DOHH2 (cell line): ENCODE data around the gene FZD1.

Experiments
- H3F3A ChIP-seq: fragments of 200-600 bp; sonication (generic), shearing (Covaris generic); 2 replicates; pipeline ENCODE4 v1.6.0; 2016; ENCODE audit warnings: antibody characterized with exemption, mild to moderate bottlenecking; ENCODE audit not compliant: control insufficient read depth, insufficient read depth
- H3K27ac ChIP-seq: fragments of 200-600 bp; sonication (generic); 2 replicates; pipeline ENCODE4 v1.5.1; 2014; ENCODE audit warnings: low read depth, mild to moderate bottlenecking, low read length, moderate library complexity
- H3K27me3 ChIP-seq: fragments of 200-600 bp; sonication (generic); 2 replicates; pipeline ENCODE4 v1.6.1; 2014; ENCODE audit warnings: mild to moderate bottlenecking, low read length, mixed read lengths; ENCODE audit not compliant: control insufficient read depth
- H3K36me3 ChIP-seq: fragments of 200-600 bp; sonication (generic); 2 replicates; pipeline ENCODE4 v1.6.1; 2014; ENCODE audit warnings: mild to moderate bottlenecking, low read length, moderate library complexity, mixed read lengths; ENCODE audit not compliant: control insufficient read depth
- H3K4me1 ChIP-seq: fragments of 200-600 bp; sonication (generic); 2 replicates; pipeline ENCODE4 v1.6.1; 2014; ENCODE audit warnings: mild to moderate bottlenecking, low read length, mixed read lengths; ENCODE audit not compliant: control insufficient read depth
- H3K4me2 ChIP-seq: fragments of 200-600 bp; sonication (generic); 2 replicates; pipeline ENCODE4 v1.6.0; 2014; ENCODE audit warnings: mild to moderate bottlenecking, low read length, moderate library complexity
- H3K4me3 ChIP-seq: fragments of 200-600 bp; sonication (generic); 2 replicates; pipeline ENCODE4 v1.5.1; 2014; ENCODE audit warnings: mild to moderate bottlenecking, low read length, mixed read lengths
- H3K79me2 ChIP-seq: fragments of 200-600 bp; sonication (generic); 2 replicates; pipeline ENCODE4 v1.6.1; 2014; ENCODE audit warnings: mild to moderate bottlenecking, low read length, mixed read lengths; ENCODE audit not compliant: control insufficient read depth
- H3K9me2 ChIP-seq: fragments of 200-600 bp; sonication (generic); replicated peaks from 2 replicates; pipeline ENCODE4 v1.6.1; 2014; ENCODE audit warnings: mild to moderate bottlenecking, low read length, mixed read lengths; ENCODE audit not compliant: control insufficient read depth
- H3K9me3 ChIP-seq: fragments of 200-600 bp; sonication (generic); 2 replicates; pipeline ENCODE4 v1.6.1; 2014; ENCODE audit warnings: antibody characterized with exemption, low read length, mixed read lengths; ENCODE audit not compliant: control insufficient read depth, insufficient read depth
- H4K20me1 ChIP-seq: fragments of 200-600 bp; sonication (generic); 2 replicates; pipeline ENCODE4 v1.6.0; 2014; ENCODE audit warnings: low read depth, mild to moderate bottlenecking, antibody characterized with exemption, low read length, moderate library complexity; ENCODE audit not compliant: control insufficient read depth, insufficient read depth
- EZH2phosphoT487 ChIP-seq: fragments of 200-600 bp; sonication (generic); IDR thresholded peaks from 2 replicates; pipeline ENCODE4 v1.6.1; 2017; ENCODE audit warnings: borderline replicate concordance, mild to moderate bottlenecking, antibody characterized with exemption, low read length, moderate library complexity, mixed read lengths
- TF ChIP-seq, protein P1 (sequence below): fragments of 200-600 bp; sonication (generic); IDR thresholded peaks from one replicate; pipeline ENCODE4 v1.5.1; 2014; ENCODE audit warnings: antibody characterized with exemption, mild to moderate bottlenecking, low read depth, low read length; ENCODE audit not compliant: poor library complexity, severe bottlenecking

FZD1 gene

DNA sequence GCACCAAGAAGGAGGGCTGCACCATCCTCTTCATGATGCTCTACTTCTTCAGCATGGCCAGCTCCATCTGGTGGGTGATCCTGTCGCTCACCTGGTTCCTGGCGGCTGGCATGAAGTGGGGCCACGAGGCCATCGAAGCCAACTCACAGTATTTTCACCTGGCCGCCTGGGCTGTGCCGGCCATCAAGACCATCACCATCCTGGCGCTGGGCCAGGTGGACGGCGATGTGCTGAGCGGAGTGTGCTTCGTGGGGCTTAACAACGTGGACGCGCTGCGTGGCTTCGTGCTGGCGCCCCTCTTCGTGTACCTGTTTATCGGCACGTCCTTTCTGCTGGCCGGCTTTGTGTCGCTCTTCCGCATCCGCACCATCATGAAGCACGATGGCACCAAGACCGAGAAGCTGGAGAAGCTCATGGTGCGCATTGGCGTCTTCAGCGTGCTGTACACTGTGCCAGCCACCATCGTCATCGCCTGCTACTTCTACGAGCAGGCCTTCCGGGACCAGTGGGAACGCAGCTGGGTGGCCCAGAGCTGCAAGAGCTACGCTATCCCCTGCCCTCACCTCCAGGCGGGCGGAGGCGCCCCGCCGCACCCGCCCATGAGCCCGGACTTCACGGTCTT lies 1.9 kb downstream of the FZD1 start:
- Histone ChIP-seq H3K79me2 (no peaks in the 10 kb centered on the region), H3K27me3 (peaks cover 35% of the 10 kb centered on the region), H3K27ac (no peak overlapping the region), H3K9me3 (no peaks in the 10 kb centered on the region), H3K36me3 (no peaks in the 10 kb centered on the region), H3K9me2 (no peaks in the 10 kb centered on the region), H3F3A (no peaks in the 10 kb centered on the region), H4K20me1 (no peaks in the 10 kb centered on the region), H3K4me1 (peaks cover 22% of the 10 kb centered on the region), H3K4me3 (no peak overlapping the region), H3K4me2 (peak overlapping the region; percentile 83)
- TF ChIP-seq EZH2phosphoT487: no peak
- TF ChIP-seq, protein P1, sequence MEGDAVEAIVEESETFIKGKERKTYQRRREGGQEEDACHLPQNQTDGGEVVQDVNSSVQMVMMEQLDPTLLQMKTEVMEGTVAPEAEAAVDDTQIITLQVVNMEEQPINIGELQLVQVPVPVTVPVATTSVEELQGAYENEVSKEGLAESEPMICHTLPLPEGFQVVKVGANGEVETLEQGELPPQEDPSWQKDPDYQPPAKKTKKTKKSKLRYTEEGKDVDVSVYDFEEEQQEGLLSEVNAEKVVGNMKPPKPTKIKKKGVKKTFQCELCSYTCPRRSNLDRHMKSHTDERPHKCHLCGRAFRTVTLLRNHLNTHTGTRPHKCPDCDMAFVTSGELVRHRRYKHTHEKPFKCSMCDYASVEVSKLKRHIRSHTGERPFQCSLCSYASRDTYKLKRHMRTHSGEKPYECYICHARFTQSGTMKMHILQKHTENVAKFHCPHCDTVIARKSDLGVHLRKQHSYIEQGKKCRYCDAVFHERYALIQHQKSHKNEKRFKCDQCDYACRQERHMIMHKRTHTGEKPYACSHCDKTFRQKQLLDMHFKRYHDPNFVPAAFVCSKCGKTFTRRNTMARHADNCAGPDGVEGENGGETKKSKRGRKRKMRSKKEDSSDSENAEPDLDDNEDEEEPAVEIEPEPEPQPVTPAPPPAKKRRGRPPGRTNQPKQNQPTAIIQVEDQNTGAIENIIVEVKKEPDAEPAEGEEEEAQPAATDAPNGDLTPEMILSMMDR: no peak

DNA sequence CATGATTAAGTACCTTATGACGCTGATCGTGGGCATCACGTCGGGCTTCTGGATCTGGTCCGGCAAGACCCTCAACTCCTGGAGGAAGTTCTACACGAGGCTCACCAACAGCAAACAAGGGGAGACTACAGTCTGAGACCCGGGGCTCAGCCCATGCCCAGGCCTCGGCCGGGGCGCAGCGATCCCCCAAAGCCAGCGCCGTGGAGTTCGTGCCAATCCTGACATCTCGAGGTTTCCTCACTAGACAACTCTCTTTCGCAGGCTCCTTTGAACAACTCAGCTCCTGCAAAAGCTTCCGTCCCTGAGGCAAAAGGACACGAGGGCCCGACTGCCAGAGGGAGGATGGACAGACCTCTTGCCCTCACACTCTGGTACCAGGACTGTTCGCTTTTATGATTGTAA lies 2.5 kb downstream of the FZD1 start:
- H3F3A ChIP-seq: no peaks in the 10 kb centered on the region
- H4K20me1 ChIP-seq: no peaks in the 10 kb centered on the region
- H3K27me3 ChIP-seq: peaks cover 33% of the 10 kb centered on the region
- no peaks in the 10 kb centered on the region for H3K9me3 ChIP-seq
- TF ChIP-seq EZH2phosphoT487: no peak
- TF ChIP-seq, protein P1: no peak
- no peaks in the 10 kb centered on the region for H3K79me2 ChIP-seq
- H3K4me3 ChIP-seq: no peak overlapping the region
- H3K36me3 ChIP-seq: no peaks in the 10 kb centered on the region
- no peaks in the 10 kb centered on the region for H3K9me2 ChIP-seq
- H3K27ac ChIP-seq: no peak overlapping the region
- no peak overlapping the region for H3K4me2 ChIP-seq
- H3K4me1 ChIP-seq: peaks cover 22% of the 10 kb centered on the region

DNA sequence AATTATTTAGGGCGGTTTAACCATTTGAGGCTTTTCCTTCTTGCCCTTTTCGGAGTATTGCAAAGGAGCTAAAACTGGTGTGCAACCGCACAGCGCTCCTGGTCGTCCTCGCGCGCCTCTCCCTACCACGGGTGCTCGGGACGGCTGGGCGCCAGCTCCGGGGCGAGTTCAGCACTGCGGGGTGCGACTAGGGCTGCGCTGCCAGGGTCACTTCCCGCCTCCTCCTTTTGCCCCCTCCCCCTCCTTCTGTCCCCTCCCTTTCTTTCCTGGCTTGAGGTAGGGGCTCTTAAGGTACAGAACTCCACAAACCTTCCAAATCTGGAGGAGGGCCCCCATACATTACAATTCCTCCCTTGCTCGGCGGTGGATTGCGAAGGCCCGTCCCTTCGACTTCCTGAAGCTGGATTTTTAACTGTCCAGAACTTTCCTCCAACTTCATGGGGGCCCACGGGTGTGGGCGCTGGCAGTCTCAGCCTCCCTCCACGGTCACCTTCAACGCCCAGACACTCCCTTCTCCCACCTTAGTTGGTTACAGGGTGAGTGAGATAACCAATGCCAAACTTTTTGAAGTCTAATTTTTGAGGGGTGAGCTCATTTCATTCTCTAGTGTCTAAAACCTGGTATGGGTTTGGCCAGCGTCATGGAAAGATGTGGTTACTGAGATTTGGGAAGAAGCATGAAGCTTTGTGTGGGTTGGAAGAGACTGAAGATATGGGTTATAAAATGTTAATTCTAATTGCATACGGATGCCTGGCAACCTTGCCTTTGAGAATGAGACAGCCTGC lies 3.1 kb downstream of the FZD1 start:
- Histone ChIP-seq H3K4me1 (peaks cover 22% of the 10 kb centered on the region), H3K27ac (no peak overlapping the region), H3K36me3 (no peaks in the 10 kb centered on the region), H3K4me2 (peak overlapping the region; percentile 5; the same call in 1 of the 2 replicates), H3K27me3 (peaks cover 26% of the 10 kb centered on the region), H3F3A (no peaks in the 10 kb centered on the region), H3K9me3 (no peaks in the 10 kb centered on the region), H3K79me2 (no peaks in the 10 kb centered on the region), H3K4me3 (no peak overlapping the region), H3K9me2 (no peaks in the 10 kb centered on the region), H4K20me1 (no peaks in the 10 kb centered on the region)
- TF ChIP-seq, protein P1: no peak
- no peak for TF ChIP-seq EZH2phosphoT487
